NCI-H1092 treated with DMSO at 0.1 percent for 48 hours (cell line): ENCODE measurements around the gene RPP25L.
A peak's percentile ranks its signal among the peaks of the same experiment; 100 is the strongest.

Source experiments
- DNase-seq: peaks from one replicate; lab custom pipeline; 2025; lab: John Stamatoyannopoulos, UW

Gene RPP25L

GRCh38 chr9:34585946-34586669, 25.8 kb downstream of the RPP25L start:
- DNase-seq, result no peak

DNA sequence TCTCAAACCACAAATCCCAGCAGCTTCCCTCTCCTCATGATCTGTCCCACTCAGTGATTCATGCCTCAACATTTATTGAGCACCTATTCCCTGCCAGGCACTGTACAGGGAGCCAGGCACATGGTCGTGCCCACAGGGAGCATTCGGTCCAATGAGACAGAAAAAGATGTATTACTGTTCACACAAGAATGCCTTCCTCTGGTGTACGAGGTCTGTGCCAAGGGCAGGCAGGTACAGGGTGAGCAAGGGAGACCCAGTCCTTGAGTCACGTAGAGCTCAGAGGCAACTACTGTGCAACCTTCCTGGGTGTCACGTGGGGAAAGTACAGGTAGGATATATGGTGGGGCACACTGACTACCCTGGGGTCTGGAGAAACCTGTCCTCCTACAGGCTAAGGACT, 26.9 kb downstream of the RPP25L start:
- DNase-seq, result no peak

DNA sequence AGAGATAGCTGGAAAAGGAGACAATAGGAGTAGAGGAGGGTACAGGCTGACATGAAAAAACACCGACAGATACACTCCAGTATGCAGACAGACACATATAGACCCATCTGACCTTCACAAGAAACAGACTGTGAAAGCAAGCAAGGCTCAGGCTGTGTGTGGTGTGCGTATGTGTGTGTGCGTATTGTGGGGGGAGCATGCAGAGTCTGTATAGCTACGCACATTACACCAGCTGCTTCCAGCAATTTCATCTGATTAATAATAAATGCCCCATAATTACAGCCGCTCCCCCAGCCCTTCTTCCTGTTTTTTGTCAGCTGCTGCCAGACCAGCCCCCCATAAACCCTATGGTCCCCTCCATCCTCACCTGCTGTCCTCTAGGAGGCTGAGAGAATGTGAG, 29.1 kb downstream of the RPP25L start:
- DNase-seq, result no peak

- no peak for DNase-seq
Observed at GRCh38 chr9:34581318-34581717, 30.6 kb downstream of the RPP25L start.

GRCh38 chr9:34580358-34580757, 31.5 kb downstream of the RPP25L start:
- DNase-seq, result peak; percentile 81

GRCh38 chr9:34579808-34580163, 32.1 kb downstream of the RPP25L start:
- DNase-seq, result peak; percentile 54

DNA sequence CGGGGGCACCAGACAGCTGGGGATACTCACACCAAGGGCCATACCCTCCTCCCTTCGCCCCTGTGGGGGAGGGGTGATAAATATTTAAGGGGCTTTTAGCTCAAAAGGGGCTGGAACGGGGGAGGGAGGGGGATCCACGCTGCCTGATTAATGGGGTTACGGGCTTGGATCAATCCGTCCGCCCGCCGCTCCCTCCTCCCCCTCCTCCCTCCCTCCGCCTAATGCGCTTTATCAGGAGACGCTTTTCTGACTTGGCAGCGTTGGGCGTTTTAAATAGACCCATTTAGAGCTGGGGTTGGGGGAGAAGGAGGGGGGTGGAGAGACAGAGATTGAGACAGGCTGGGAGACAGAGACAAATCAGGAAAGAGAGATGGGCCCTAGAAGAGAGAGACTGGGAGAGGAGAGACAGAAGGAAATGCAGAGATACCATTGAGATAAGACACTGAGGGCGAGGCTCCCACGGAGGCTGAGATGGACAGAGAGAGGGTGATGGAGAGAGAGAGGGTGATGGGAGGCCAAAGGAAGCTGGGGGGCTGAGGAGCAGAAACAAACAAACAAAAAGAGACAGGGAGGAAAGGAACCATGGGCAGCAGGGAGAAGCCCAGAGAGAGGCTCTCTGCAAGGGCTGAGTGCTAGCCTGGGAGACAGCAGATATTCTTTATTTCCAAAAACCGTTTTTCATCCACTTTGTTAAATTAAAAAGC, 32.6 kb downstream of the RPP25L start:
- DNase-seq, result peak; percentile 73

DNA sequence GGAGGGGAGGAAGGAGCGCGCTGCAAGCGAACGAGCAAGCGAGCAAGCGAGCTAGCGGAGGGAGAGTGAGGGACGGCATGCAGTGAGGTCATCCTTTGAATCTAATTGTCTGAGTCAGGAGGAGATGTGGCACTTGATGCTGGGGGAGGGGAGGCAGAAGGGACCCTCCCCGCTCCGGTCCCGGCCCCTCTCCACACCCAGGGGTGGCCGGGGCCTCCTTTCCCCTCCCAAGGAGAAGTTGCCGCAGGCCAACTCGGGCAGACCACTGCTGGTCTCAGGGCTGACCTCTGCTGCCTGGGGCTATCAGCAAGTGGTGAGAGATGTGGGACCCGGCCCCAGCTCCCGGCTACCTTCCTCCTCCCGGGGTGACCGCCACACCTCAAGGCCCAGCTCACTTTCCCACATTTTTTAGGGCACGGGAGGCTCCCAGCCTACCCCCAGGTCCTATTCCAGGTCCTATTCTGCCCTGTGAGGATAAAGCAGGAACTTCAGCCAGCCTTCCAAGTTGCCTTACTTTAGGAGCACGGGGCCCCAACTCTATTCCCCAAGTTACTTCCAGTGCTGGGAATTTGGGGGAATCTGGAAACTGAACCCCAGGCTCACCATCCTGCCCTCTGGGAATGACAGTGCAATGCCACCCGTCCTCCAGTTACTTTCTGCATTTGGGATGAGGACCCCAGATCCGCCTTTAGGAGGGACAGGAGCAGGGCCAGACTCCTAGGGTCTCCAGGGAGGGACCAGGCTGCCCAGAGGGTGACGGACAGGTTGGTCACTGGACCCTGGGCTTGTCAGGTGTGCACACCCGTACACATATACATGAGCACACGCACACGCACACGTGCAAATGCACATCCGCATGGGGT, 33.4 kb downstream of the RPP25L start:
- DNase-seq, result peak; percentile 59

GRCh38 chr9:34577400-34578240, 34.3 kb downstream of the RPP25L start:
- DNase-seq, result peak; percentile 58

GRCh38 chr9:34576597-34577399, 35.1 kb downstream of the RPP25L start:
- DNase-seq, result no peak

GRCh38 chr9:34575862-34576596, 35.9 kb downstream of the RPP25L start:
- DNase-seq, result no peak

DNA sequence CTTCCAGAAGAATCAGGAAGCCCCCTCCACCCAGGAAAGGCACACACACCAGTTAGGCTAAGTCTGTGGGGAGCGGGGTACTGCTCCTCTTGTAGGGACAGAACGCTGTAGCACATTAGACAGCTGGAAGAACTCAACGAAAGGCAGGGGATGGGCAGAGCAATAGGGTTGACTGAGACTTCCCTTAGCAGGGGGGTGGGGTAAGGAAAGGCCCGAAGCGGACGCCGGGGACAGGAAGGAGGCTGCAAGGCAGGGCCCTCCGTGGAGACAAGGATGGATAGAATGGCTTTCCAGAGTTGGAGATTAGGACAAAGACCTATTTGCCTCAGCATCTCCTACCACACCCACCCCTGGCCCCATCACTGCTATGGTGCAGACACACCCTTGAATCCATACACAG, 36.7 kb downstream of the RPP25L start:
- no peak for DNase-seq

GRCh38 chr9:34574571-34574970, 37.3 kb downstream of the RPP25L start:
- no peak for DNase-seq

DNA sequence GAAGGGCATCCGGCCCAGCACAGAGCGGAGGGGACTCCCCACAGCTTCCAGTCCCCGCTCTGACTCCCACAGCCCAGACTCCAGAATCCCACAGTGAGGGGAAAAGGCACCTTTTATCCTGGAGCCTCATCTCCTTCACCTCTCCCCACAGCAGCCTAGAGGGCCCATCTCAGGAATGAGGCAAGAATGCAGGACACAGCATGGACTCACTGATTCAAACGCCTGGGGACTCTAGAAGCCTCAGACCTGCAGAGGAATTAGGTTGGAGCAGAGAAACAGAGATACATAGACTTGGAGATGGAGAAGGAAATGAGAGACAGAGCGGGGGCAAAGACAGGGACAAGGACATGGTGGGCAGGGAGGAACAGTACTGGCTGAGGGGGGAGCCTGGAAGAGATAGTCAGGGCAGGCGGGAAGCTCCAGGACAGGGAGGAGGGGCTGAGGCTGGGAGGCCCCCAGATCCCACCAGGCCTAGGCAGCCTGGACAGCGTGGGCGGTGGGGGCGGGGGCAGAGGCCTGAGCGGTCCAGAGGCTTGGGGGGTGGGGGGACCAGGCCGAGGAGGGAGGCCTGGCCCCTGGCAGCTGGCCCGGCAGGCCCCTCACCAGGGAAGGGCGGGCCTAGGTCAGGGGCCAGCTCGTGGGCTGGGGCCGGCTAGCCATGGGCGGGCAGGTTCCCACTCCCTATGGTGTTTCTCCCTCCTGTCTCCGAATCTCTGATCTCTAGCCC, 38.1 kb downstream of the RPP25L start:
- no peak for DNase-seq

- no peak for DNase-seq
Observed at GRCh38 chr9:34572628-34573027, 39.3 kb downstream of the RPP25L start.

- DNase-seq, result no peak
Observed at GRCh38 chr9:34572092-34572491, 39.8 kb downstream of the RPP25L start.

DNA sequence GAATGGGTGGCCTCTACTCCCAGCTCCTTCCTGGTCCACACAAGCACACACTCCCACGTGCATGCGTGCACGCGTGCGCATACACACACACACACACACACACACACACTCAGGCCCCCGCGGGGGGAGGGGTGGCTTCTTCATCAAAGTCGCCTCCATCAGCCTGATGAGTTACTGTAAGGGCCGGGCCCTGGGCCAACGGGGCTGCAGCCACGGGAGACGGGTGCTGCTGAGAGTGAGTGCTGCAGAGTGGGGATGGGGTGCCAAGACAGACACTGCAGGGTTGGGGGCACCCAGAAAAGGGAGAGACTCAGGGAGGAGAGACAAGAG, 40.5 kb downstream of the RPP25L start:
- no peak for DNase-seq

DNA sequence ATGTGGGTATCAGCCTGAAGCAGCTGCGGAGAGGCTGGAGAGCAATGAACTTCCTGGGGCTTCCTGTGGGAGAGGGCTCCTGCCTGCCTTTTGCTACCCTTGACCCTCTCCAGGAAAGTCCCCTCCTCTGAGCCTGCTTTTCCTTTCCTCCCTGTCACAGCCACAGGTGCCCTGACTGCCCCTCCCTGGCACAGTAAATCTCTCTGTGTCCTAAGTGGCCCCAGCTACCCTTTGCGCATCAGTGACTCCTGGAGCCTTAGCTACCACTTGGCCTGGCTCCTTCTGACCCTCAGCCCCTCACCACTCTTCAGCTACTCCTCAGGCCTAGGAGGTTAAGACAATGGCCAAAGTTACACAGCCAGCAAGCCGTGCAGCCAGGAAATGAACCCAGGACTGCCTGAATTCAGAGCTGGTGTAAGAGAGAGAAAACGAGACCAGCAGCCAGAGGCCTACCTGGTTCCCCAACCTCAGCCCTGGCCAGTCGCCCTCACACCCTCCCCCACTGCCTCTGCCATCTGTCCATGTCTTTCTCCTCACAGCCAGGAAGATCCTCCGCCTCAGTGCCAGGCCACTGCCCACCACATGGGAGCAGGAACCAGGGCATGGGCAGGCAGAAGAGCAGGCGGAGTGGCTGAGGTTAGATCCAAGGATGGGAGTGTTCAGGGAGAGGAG, 41.0 kb downstream of the RPP25L start:
- DNase-seq, result peak; percentile 30

- DNase-seq, result no peak
Observed at GRCh38 chr9:34570376-34570775, 41.5 kb downstream of the RPP25L start.
